MCF 10A (cell line): ENCODE data around the gene ZACN. TPM values are rescaled to one million over a fixed set of nuclear protein-coding genes. Genes with fewer than 3 reads are reported as not detected.

ENCODE experiments used
- BruUV-seq: library from RNA; stranded (reverse); fragments of 400-500 nt; replicated peaks from 2 replicates; lab custom pipeline; 2021; lab: Mats Ljungman, UMichigan
- CTCF ChIA-PET: fragments of 300-600 bp; sonication (Branson Sonifier 250); formaldehyde crosslinking; extraction: SDS; loops from one replicate; lab custom pipeline; 2021; ENCODE audit warnings: antibody characterized with exemption, inconsistent platforms; lab: Yijun Ruan, JAX
- POLR2A ChIA-PET: fragments of 300-600, 350-650 bp; sonication (Branson Sonifier 250); formaldehyde crosslinking; extraction: SDS; loops from one replicate; lab custom pipeline; 2020; ENCODE audit warnings: antibody characterized with exemption, inconsistent platforms; lab: Yijun Ruan, JAX
- DNase-seq: peaks from one replicate; pipeline ENCODE4 v3.0.0-alpha.2; 2018; ENCODE audit not compliant: unreplicated experiment
- H3K27ac Mint-ChIP-seq: one replicate; pipeline ENCODE4 v1.8.0; 2022; ENCODE audit warnings: mild to moderate bottlenecking, low read depth, mixed read lengths; ENCODE audit not compliant: unreplicated experiment
- H3K27me3 Mint-ChIP-seq: one replicate; pipeline ENCODE4 v1.8.0; 2022; ENCODE audit warnings: mixed read lengths; ENCODE audit not compliant: insufficient read depth, unreplicated experiment
- H3K36me3 Mint-ChIP-seq: one replicate; pipeline ENCODE4 v1.8.0; 2022; ENCODE audit warnings: mild to moderate bottlenecking, moderate library complexity, mixed read lengths; ENCODE audit not compliant: insufficient read depth, unreplicated experiment
- H3K4me1 Mint-ChIP-seq: one replicate; pipeline ENCODE4 v1.8.0; 2022; ENCODE audit warnings: mixed read lengths; ENCODE audit not compliant: insufficient read depth, unreplicated experiment
- H3K4me3 Mint-ChIP-seq: one replicate; pipeline ENCODE4 v1.8.0; 2022; ENCODE audit warnings: mild to moderate bottlenecking, moderate library complexity, mixed read lengths; ENCODE audit not compliant: unreplicated experiment
- H3K9me3 Mint-ChIP-seq: one replicate; pipeline ENCODE4 v1.8.0; 2022; ENCODE audit warnings: mixed read lengths; ENCODE audit not compliant: unreplicated experiment
- intact Hi-C: fragments of 100-400 bp; cut with micrococcal nuclease; formaldehyde crosslinking; loops from 2 replicates; pipeline ENCODE4 v1.14.1; 2022
- total RNA-seq: library from RNA; stranded (reverse); gene quantifications from 2 replicates; pipeline ENCODE4 v1.2.3, GENCODE V29; 2022
- TF ChIP-seq, protein P1 (sequence below): fragments of 200-600 bp; IDR thresholded peaks from one replicate; pipeline ENCODE4 v1.8.0; 2022; ENCODE audit warnings: antibody characterized with exemption, mild to moderate bottlenecking; ENCODE audit not compliant: unreplicated experiment

The ZACN gene
- total RNA-seq, 1 experiment from 2014 or later, result not detected

DNA sequence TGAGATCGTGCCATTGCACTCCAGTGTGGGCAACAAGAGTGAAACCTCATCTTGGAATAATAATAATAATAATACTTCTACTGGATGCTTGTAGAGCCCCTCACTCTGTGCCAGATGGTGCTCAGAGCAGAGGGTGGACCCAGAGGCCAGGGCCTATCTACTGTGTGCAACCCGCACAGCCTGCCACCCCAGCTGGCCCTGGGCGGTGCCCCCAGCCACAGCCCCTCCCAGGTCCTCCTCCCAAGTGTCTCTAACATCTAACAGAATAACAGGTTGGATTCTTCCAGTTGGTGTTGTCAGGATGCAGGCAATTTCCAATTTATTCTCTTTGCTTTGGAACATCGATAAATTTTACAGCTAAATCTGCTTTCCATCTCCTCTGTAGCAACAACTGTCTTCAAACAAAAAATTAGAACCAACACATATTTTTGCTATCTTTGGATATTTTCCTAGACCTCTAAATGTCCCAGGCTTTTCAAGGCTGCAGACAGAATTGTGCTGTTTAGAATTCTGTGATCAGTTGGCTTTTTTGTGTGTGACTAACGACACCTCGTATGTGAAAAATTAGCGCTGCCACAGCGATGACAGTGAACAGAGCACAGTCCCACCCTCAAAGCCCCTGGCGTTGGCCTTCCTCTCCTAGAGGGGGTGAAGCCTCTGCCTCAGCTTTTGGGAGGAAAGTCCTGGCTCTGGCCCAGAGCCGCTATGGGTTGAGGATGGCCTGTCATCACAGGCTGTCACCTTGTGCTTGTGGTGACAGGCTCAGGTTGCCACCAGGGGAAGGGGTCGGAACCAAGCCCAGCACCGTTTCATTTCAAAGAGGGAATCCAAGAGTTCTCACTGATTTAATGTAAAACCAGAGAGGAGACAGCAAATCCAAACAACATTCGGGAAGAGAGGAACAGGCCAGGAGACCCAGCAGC is 44.3 kb upstream of the ZACN start:
- no TSS peak for BruUV-seq
- Mint-ChIP-seq H3K9me3 (no peaks in the 10 kb centered on the region), H3K36me3 (peaks cover 19% of the 10 kb centered on the region), H3K4me3 (no peak overlapping the region), H3K27ac (no peak overlapping the region), H3K27me3 (no peaks in the 10 kb centered on the region), H3K4me1 (no peaks in the 10 kb centered on the region)
- DNase-seq, result no peak
- POLR2A ChIA-PET, result interaction anchor here (0.6 kb wide), 2 partner anchors 11 to 129 kb away, joined by 3 read pairs; no protein-coding TSS in a partner anchor
- TF ChIP-seq, protein P1, sequence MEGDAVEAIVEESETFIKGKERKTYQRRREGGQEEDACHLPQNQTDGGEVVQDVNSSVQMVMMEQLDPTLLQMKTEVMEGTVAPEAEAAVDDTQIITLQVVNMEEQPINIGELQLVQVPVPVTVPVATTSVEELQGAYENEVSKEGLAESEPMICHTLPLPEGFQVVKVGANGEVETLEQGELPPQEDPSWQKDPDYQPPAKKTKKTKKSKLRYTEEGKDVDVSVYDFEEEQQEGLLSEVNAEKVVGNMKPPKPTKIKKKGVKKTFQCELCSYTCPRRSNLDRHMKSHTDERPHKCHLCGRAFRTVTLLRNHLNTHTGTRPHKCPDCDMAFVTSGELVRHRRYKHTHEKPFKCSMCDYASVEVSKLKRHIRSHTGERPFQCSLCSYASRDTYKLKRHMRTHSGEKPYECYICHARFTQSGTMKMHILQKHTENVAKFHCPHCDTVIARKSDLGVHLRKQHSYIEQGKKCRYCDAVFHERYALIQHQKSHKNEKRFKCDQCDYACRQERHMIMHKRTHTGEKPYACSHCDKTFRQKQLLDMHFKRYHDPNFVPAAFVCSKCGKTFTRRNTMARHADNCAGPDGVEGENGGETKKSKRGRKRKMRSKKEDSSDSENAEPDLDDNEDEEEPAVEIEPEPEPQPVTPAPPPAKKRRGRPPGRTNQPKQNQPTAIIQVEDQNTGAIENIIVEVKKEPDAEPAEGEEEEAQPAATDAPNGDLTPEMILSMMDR, result no peak
- CTCF ChIA-PET, result no interaction called here
- intact Hi-C loops, result no loop called here

DNA sequence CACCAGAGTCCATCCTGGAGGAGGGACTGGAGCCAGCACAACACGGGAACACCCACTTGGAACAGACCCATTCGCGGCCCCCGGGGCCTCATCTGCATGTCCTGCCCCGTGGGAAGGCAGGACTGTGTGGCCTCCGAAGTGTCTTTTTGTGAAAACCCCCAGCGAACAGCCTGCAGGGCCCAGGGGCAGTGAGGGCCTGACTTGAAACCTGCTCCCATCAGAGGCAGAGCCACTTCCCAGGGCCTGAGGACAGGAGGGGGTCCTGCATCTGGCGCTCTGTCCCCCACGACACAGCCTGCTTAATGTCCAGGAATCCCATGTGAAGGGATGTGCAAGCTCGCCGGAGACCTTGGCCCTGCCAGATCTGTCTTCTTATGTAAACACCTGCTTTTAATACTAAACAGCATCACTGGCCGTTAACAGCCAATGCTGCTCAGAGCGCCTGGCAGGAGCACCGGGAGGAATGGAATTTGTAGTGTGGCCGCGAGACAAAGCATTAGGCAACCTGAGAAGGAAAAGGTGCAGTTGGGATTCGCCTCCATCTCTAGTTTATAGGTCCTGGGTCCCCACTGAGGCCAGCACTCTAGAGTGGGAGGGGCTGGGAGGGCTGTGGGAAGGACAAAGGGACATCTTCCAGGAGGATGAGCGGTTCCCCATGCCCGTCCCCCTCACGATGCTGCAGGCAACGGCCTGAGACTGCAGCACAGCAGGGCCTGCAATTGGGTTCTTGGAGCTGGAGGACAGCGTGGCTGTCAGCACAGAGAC is 42.3 kb upstream of the ZACN start:
- TF ChIP-seq, protein P1, result no peak
- Mint-ChIP-seq H3K27me3 (no peaks in the 10 kb centered on the region), H3K9me3 (no peaks in the 10 kb centered on the region), H3K4me1 (no peaks in the 10 kb centered on the region), H3K36me3 (peaks cover 33% of the 10 kb centered on the region), H3K27ac (no peak overlapping the region), H3K4me3 (no peak overlapping the region)
- intact Hi-C loops, result no loop called here
- DNase-seq, result no peak
- ChIA-PET POLR2A (no interaction called here), CTCF (no interaction called here)
- no TSS peak for BruUV-seq

DNA sequence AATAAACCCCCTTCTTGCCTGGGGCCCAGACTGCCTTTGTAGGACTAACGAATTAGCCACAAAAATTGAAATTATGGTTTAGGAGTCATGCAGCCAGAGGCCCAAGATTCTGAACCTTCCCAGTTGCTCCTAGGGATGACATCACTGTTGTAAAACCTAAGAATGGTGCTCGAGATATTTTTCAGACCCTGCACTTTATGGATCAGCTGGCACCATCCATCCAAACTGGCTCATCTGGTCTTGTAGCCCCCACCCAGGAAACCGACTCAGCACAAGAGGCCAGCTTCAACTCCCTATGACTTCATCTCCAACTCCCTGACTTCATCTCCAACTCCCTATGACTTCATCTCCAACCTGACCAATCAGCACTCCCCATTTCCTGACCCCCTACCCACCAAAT is 40.9 kb upstream of the ZACN start:
- H3K27me3 Mint-ChIP-seq, result no peaks in the 10 kb centered on the region
- DNase-seq, result no peak
- H3K4me1 Mint-ChIP-seq, result no peaks in the 10 kb centered on the region
- POLR2A ChIA-PET, result no interaction called here
- CTCF ChIA-PET, result interaction anchor here (0.6 kb wide), 1 partner anchor 140 kb away, joined by 3 read pairs; no protein-coding TSS in a partner anchor
- no peak overlapping the region for H3K27ac Mint-ChIP-seq
- peaks cover 47% of the 10 kb centered on the region for H3K36me3 Mint-ChIP-seq
- BruUV-seq, result no TSS peak
- TF ChIP-seq, protein P1, result no peak
- H3K4me3 Mint-ChIP-seq, result no peak overlapping the region
- intact Hi-C loops, result no loop called here
- H3K9me3 Mint-ChIP-seq, result no peaks in the 10 kb centered on the region

DNA sequence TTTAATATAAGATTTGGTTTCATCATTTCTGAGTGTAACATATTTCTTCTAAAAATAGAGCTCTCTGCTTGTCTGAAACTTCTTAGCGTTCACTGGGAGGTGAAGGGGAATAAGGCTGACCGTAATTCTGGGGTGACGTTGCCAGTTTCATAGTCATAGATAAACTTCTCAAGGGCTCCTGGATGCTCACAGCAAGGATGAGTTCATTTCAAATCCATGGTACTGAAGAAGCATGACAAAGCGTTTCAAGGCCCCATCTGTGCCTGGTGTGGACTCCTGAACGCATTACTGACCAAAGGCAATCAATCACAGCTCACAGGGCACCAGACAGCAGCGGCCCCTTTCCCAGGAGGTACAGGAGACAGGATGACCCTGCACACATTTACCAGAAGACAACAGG is 39.9 kb upstream of the ZACN start:
- CTCF ChIA-PET, result no interaction called here
- Mint-ChIP-seq H3K27me3 (no peaks in the 10 kb centered on the region), H3K27ac (no peak overlapping the region), H3K9me3 (no peaks in the 10 kb centered on the region), H3K4me1 (no peaks in the 10 kb centered on the region), H3K4me3 (no peak overlapping the region), H3K36me3 (peaks cover 57% of the 10 kb centered on the region)
- POLR2A ChIA-PET, result interaction anchor here (0.6 to 1.0 kb wide), 2 partner anchors 8 to 10 kb away, joined by 3 to 4 read pairs; no protein-coding TSS in a partner anchor
- no peak for DNase-seq
- intact Hi-C loops, result no loop called here
- TSS peak; percentile 81 for BruUV-seq
- TF ChIP-seq, protein P1, result no peak
